Endothelial cell of umbilical vein (primary cell): ENCODE results near the gene C5orf24.

Source experiments
- EZH2 ChIP-seq: IDR thresholded peaks from 2 replicates; pipeline ENCODE4 v1.6.1; 2012; ENCODE audit warnings: borderline replicate concordance, low read depth, mild to moderate bottlenecking, moderate library complexity, low read length, inconsistent platforms; ENCODE audit not compliant: severe bottlenecking
- FOS ChIP-seq: IDR thresholded peaks from 2 replicates; pipeline ENCODE4 v1.6.1; 2011; ENCODE audit warnings: mild to moderate bottlenecking, low read length, moderate library complexity, borderline replicate concordance; ENCODE audit not compliant: insufficient read depth
- GATA2 ChIP-seq: IDR thresholded peaks from 2 replicates; pipeline ENCODE4 v1.7.0; 2011; ENCODE audit warnings: low read depth, mild to moderate bottlenecking, moderate library complexity, mixed read lengths, low read length; ENCODE audit not compliant: insufficient read length, insufficient read depth
- POLR2A ChIP-seq: IDR thresholded peaks from 2 replicates; pipeline ENCODE4 v1.6.1; 2012; ENCODE audit warnings: low read depth, mild to moderate bottlenecking, control low read depth, low read length
- POLR2AphosphoS5 ChIP-seq: IDR thresholded peaks from 2 replicates; pipeline ENCODE4 v1.6.1; 2012; ENCODE audit warnings: low read depth, mild to moderate bottlenecking, control low read depth, low read length, moderate library complexity; ENCODE audit not compliant: insufficient read depth
- TF ChIP-seq, protein P1 (sequence below), 2 donors: IDR thresholded peaks; 1 replicate in 1 of 2; 2 replicates in 1 of 2; pipeline ENCODE4 v1.5.1; 2011; ENCODE audit warnings: low read length in 2 of 2, mild to moderate bottlenecking in 2 of 2, moderate library complexity in 2 of 2, control low read depth in 1 of 2, inconsistent platforms in 1 of 2, low read depth in 1 of 2; ENCODE audit not compliant: insufficient read depth in 1 of 2; ENCODE audit errors: extremely low read depth in 1 of 2

DNA sequence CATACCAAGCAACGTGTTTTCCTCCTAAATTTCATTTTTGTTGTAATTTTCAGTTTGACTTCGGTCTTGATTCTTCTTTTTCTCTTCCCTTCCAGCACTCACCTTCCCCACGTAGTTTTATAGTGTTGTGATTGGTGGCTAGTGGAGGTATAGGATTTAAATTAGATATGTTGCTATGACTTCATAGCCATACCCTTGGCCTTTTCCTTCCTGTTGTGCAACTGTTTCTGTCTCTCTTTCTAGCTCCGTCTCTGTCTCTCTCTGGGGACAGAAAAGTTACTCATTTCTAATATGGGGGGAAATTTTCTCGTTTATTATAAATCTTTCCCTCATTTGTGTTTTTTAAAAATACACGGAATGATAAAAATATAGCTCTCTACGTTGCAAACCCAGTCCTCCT is 20.6 kb upstream of the C5orf24 start:
- TF ChIP-seq, protein P1, sequence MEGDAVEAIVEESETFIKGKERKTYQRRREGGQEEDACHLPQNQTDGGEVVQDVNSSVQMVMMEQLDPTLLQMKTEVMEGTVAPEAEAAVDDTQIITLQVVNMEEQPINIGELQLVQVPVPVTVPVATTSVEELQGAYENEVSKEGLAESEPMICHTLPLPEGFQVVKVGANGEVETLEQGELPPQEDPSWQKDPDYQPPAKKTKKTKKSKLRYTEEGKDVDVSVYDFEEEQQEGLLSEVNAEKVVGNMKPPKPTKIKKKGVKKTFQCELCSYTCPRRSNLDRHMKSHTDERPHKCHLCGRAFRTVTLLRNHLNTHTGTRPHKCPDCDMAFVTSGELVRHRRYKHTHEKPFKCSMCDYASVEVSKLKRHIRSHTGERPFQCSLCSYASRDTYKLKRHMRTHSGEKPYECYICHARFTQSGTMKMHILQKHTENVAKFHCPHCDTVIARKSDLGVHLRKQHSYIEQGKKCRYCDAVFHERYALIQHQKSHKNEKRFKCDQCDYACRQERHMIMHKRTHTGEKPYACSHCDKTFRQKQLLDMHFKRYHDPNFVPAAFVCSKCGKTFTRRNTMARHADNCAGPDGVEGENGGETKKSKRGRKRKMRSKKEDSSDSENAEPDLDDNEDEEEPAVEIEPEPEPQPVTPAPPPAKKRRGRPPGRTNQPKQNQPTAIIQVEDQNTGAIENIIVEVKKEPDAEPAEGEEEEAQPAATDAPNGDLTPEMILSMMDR (IDR thresholded peaks at IDR 0.05; ENCODE audit: extremely low read depth in 1 of 2, insufficient read depth in 1 of 2, low read depth in 1 of 2, low read length in 2 of 2): no peak
- TF ChIP-seq POLR2AphosphoS5 (no peak), GATA2 (no peak), POLR2A (no peak), FOS (no peak), EZH2 (no peak)
